ENCODE results near the gene YOD1. TPM values are rescaled to one million over a fixed set of nuclear protein-coding genes. Genes with fewer than 3 reads are reported as not detected.

YOD1 gene
- total RNA-seq, 2 experiments from 2014 or later = 17.9 TPM

DNA sequence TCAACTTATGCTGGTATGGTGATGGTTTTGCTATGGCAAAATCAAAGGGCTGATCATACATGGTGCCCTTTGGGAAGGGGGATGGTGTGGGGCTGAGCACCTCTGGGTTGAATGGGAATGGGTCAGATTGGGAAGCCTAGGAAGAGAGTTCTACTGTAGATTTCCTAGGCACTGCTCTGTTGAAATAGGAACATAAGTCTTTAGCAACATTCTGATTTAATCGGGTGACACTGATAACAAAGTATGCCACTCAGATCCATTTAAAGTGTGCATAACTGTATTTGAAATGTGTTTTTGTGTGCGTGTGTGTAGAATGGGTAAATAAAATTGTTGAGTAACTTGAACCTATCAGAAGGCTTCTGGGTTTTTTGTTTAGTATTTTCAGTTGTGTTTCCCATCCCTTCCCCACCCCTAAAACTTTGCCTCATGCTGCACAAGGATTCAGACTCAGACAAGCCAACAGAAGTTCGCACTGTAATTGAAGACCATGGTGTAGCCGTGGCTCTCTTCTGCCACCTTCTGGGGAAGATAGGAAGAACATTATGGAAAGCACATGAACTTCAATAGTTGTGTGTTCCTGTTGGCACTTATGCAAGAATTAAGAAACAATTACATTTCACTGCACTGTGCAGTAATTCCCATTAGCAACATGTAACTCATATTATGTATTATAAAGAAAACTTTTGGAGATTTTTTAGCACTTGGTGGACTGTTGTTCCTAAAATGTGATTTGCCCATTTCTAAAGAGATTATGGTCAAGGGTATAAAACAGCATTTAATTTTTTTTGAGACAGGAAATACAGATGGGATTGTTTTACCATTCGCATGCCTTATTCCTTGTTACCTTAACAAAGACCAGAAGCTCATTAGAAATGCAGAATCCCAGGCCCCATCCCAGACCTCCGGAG is 26.7 kb upstream of the YOD1 start:
- Mint-ChIP-seq H3K4me3 (no peak overlapping the region), H3K27me3 (peaks cover 20% of the 10 kb centered on the region), H3K4me1 (ENCODE audit: low read depth) (peaks cover 5% of the 10 kb centered on the region), H3K36me3 (ENCODE audit: low read depth) (no peaks in the 10 kb centered on the region), H3K9me3 (no peaks in the 10 kb centered on the region), H3K27ac (no peak overlapping the region)
- ChIA-PET CTCF (interaction anchor here (0.8 to 3.0 kb wide), 5 partner anchors 25 to 327 kb away, joined by 3 to 13 read pairs (median 5); partner anchors contain the start of gene PFKFB2), POLR2A (no interaction called here)
- Histone ChIP-seq H3K36me3 (ENCODE audit: insufficient read depth, low read length) (no peaks in the 10 kb centered on the region), H3K4me1 (ENCODE audit: insufficient read depth, low read length) (no peaks in the 10 kb centered on the region), H3K27me3 (ENCODE audit: control insufficient read depth in 1 of 2, insufficient read depth in 2 of 2, low read length in 2 of 2) (no peaks in the 10 kb centered on the region), H3K9me3 (ENCODE audit: control insufficient read depth in 1 of 2, insufficient read depth in 1 of 2, low read length in 2 of 2) (no peaks in the 10 kb centered on the region), H3K4me3 (ENCODE audit: low read length) (no peak overlapping the region), H3K27ac (ENCODE audit: low read depth in 1 of 2, low read length in 2 of 2) (no peak overlapping the region)
- intact Hi-C loops (cut with DNase I, micrococcal nuclease) = loop anchor here (1.0 to 10.0 kb wide), 6 partner anchors 27 to 445 kb away; no protein-coding TSS in a partner anchor
- peak; percentile 100 for ATAC-seq (ENCODE audit: poor library complexity)
- peak; percentile 38 to 86 (median 54) for DNase-seq
- TF ChIP-seq, protein P1, sequence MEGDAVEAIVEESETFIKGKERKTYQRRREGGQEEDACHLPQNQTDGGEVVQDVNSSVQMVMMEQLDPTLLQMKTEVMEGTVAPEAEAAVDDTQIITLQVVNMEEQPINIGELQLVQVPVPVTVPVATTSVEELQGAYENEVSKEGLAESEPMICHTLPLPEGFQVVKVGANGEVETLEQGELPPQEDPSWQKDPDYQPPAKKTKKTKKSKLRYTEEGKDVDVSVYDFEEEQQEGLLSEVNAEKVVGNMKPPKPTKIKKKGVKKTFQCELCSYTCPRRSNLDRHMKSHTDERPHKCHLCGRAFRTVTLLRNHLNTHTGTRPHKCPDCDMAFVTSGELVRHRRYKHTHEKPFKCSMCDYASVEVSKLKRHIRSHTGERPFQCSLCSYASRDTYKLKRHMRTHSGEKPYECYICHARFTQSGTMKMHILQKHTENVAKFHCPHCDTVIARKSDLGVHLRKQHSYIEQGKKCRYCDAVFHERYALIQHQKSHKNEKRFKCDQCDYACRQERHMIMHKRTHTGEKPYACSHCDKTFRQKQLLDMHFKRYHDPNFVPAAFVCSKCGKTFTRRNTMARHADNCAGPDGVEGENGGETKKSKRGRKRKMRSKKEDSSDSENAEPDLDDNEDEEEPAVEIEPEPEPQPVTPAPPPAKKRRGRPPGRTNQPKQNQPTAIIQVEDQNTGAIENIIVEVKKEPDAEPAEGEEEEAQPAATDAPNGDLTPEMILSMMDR (IDR thresholded peaks at IDR 0.05) = peak; percentile 88

DNA sequence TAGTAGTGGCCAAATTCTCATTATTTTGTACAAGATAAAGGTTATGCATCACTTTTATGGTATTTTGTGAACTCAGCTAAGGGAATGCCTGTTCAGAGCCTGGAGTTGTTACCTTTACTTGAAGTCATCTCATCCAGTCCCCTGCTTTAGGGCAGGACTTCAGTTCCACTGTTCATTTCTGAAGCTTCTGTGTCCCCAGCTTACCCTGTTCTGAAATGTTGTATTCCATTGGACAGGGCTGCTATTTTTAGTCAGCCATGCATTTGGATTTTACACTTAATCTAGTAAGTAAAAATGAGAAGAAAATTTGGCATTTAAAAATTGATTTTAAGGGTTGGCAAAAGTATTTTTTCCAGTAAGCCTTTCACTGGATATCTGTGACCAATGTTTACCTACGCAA is 26.0 kb upstream of the YOD1 start:
- ATAC-seq (ENCODE audit: poor library complexity) (no peak), DNase-seq (no peak)
- Histone ChIP-seq H3K4me1 (ENCODE audit: insufficient read depth, low read length) (peaks cover 2% of the 10 kb centered on the region), H3K4me3 (ENCODE audit: low read length) (no peak overlapping the region), H3K36me3 (ENCODE audit: insufficient read depth, low read length) (no peaks in the 10 kb centered on the region), H3K9me3 (ENCODE audit: control insufficient read depth in 1 of 2, insufficient read depth in 1 of 2, low read length in 2 of 2) (no peaks in the 10 kb centered on the region), H3K27ac (ENCODE audit: low read depth in 1 of 2, low read length in 2 of 2) (no peak overlapping the region), H3K27me3 (ENCODE audit: control insufficient read depth in 1 of 2, insufficient read depth in 2 of 2, low read length in 2 of 2) (no peaks in the 10 kb centered on the region)
- CTCF ChIA-PET = interaction anchor here (1.7 to 3.0 kb wide), 2 partner anchors 24 to 27 kb away, joined by 5 to 13 read pairs; partner anchors contain the start of gene PFKFB2
- Mint-ChIP-seq H3K27me3 (peaks cover 14% of the 10 kb centered on the region), H3K36me3 (ENCODE audit: low read depth) (no peaks in the 10 kb centered on the region), H3K9me3 (no peaks in the 10 kb centered on the region), H3K4me1 (ENCODE audit: low read depth) (peaks cover 7% of the 10 kb centered on the region), H3K27ac (no peak overlapping the region), H3K4me3 (no peak overlapping the region)
- POLR2A ChIA-PET = no interaction called here
- TF ChIP-seq, protein P1 (IDR thresholded peaks at IDR 0.05) = no peak
- intact Hi-C loops (cut with DNase I, micrococcal nuclease) = loop anchor here (1.0 to 10.0 kb wide), 4 partner anchors 27 to 445 kb away; no protein-coding TSS in a partner anchor

DNA sequence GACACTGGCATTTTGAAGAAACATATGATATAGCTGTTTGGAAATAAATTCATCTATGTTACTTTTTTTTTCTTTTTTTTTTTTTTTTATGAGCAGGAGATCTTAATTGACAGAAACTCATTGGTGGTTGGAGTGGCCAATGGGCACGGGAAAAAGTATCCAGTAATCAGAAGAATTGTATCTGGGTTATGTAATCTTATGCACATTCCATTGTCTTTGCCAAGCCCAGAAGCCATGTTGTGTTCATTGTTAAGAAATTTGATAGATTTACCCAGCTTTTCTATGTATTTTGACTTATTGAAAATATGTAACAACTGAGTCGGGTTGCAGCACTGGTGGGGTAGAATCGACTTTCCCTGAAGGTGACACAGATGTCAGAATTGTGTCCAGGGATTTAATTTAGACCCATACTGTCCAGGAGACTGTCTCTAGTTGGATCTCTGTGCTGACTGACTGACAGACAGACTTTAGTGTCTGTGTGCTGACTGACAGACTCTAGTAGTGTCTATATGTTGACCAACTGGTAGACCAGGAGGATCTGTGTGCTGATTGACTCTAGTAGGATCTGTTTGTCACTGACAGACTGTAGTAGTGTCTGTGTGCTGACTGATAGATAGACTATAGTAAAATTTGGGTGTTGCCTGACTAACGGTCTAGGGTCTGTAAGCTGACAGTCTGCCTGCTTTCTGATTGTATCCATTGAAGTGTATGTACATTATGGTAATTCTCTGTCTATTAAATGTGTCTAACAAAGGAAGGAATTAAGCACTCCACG is 25.4 kb upstream of the YOD1 start:
- TF ChIP-seq, protein P1 (IDR thresholded peaks at IDR 0.05) = no peak
- intact Hi-C loops (cut with DNase I, micrococcal nuclease) = loop anchor here (5.0 to 10.0 kb wide), 3 partner anchors 142 to 444 kb away; no protein-coding TSS in a partner anchor
- no peak overlapping the region for H3K4me3 Mint-ChIP-seq
- peaks cover 14% of the 10 kb centered on the region for H3K4me1 Mint-ChIP-seq (ENCODE audit: low read depth)
- no peak overlapping the region for H3K27ac Mint-ChIP-seq
- no peaks in the 10 kb centered on the region for H3K36me3 ChIP-seq (ENCODE audit: insufficient read depth, low read length)
- H3K27me3 ChIP-seq (ENCODE audit: control insufficient read depth in 1 of 2, insufficient read depth in 2 of 2, low read length in 2 of 2) = no peaks in the 10 kb centered on the region
- H3K27ac ChIP-seq (ENCODE audit: low read depth in 1 of 2, low read length in 2 of 2) = no peak overlapping the region
- peaks cover 8% of the 10 kb centered on the region for H3K27me3 Mint-ChIP-seq
- H3K36me3 Mint-ChIP-seq (ENCODE audit: low read depth) = no peaks in the 10 kb centered on the region
- DNase-seq (no peak), ATAC-seq (ENCODE audit: poor library complexity) (no peak)
- ChIA-PET CTCF (interaction anchor here (1.7 to 3.0 kb wide), 3 partner anchors 24 to 328 kb away, joined by 5 to 13 read pairs (median 6); partner anchors contain the start of gene PFKFB2), POLR2A (no interaction called here)
- H3K4me1 ChIP-seq (ENCODE audit: insufficient read depth, low read length) = peaks cover 9% of the 10 kb centered on the region
- no peak overlapping the region for H3K4me3 ChIP-seq (ENCODE audit: low read length)
- no peaks in the 10 kb centered on the region for H3K9me3 ChIP-seq (ENCODE audit: control insufficient read depth in 1 of 2, insufficient read depth in 1 of 2, low read length in 2 of 2)
- no peaks in the 10 kb centered on the region for H3K9me3 Mint-ChIP-seq

Data from CD4-positive, alpha-beta T cell (primary cell).